Small intestine (tissue), 7 donors: Measurements from ENCODE around the gene PLRG1. TPM values are rescaled to one million over a fixed set of nuclear protein-coding genes. Genes with fewer than 3 reads are reported as not detected.

ENCODE experiments used
- DNase-seq, 2 donors: peaks; one replicate each; pipeline versions ENCODE4 v3.0.0 to v3.0.0-alpha.2; 2013
- FAIRE-seq: peaks from 2 replicates; lab custom pipeline; 2012; peaks lifted over from hg19 to GRCh38; lab: Jason Lieb, UNC
- H3K27ac ChIP-seq, 3 donors: one replicate each; pipeline ENCODE4 v1.5.1; 2013; ENCODE audit warnings: low read length in 2 of 3, mild to moderate bottlenecking in 2 of 3, control low read depth in 1 of 3, inconsistent platforms in 1 of 3, low read depth in 1 of 3, moderate library complexity in 1 of 3
- H3K27me3 ChIP-seq, 3 donors: one replicate each; pipeline ENCODE4 v1.6.1; 2013; ENCODE audit warnings: low read length in 3 of 3, inconsistent platforms in 1 of 3; ENCODE audit not compliant: control insufficient read depth in 3 of 3, insufficient read depth in 3 of 3
- H3K36me3 ChIP-seq, 3 donors: one replicate each; pipeline ENCODE4 v1.6.1; 2013; ENCODE audit warnings: low read length in 3 of 3, inconsistent platforms in 1 of 3, low read depth in 1 of 3, mild to moderate bottlenecking in 1 of 3, moderate library complexity in 1 of 3; ENCODE audit not compliant: control insufficient read depth in 3 of 3, insufficient read depth in 2 of 3
- H3K4me1 ChIP-seq, 3 donors: one replicate each; pipeline ENCODE4 v1.6.1; 2013; ENCODE audit warnings: low read length in 2 of 3, inconsistent platforms in 1 of 3, low read depth in 1 of 3, mild to moderate bottlenecking in 1 of 3, moderate library complexity in 1 of 3; ENCODE audit not compliant: control insufficient read depth in 3 of 3, insufficient read depth in 2 of 3
- H3K4me3 ChIP-seq, 3 donors: one replicate each; pipeline ENCODE4 v1.5.1; 2013; ENCODE audit warnings: low read length in 3 of 3, control low read depth in 1 of 3, inconsistent platforms in 1 of 3, low read depth in 1 of 3, mild to moderate bottlenecking in 1 of 3, moderate library complexity in 1 of 3
- H3K9me3 ChIP-seq, 2 donors: one replicate each; pipeline ENCODE4 v1.6.1; 2013; ENCODE audit warnings: low read depth in 1 of 2, low read length in 1 of 2; ENCODE audit not compliant: control insufficient read depth in 2 of 2, insufficient read depth in 1 of 2
- WGBS, 3 donors: extraction: QIAGEN DNeasy Blood & Tissue Kit; methylation state at CpG; one replicate each; pipeline ENCODE4 v1.1.7; 2013; 5-methylcytosine and 5-hydroxymethylcytosine counted together
- polyA plus RNA-seq, 4 donors: library from polyadenylated mRNA; stranded (reverse) in 3 of 4; unstranded in 1 of 4; fragments of 200-250 nt in 3 of 4; fragments of 120-200 nt in 1 of 4; gene quantifications; one replicate each; pipeline versions ENCODE4 v1.2.1 to v1.2.3, GENCODE V29; 2013
- donor health status: healthy with polysubstance abuse.
- donor health status: control.
- donor health status: control.
- donor health status: Bipolar disorder and iron deficiency.
- donor health status: healthy.

Gene PLRG1
- polyA plus RNA-seq, 4 donors = 41.8 to 77.2 (median 45.7) TPM

DNA sequence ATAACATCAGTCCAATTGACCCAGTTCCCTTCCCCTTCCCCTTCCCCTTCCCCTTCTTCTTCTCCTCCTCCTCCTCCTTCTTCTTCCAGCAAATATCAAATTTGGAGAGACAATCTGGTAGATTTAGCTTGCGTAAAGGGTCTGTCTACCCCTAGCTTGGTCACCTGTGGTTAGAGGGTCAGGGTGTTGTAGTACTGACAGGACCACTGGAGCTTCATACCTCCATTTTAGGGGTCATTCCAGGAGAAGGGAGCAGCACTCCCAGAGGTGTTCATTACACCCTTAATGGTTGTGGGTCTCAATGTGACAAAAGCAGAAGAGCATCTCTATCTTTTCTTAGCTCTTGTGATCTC is 8.9 kb upstream of the PLRG1 start:
- Histone ChIP-seq H3K9me3 (no peaks in the 10 kb centered on the region), H3K27ac (no peak overlapping the region), H3K36me3 (no peaks in the 10 kb centered on the region), H3K4me1 (peaks cover 0 to 12% (median 0%) of the 10 kb centered on the region in 3 donors), H3K27me3 (no peaks in the 10 kb centered on the region), H3K4me3 (no peak overlapping the region)
- FAIRE-seq = no peak
- WGBS, 3 donors = 93 to 100% (median 95%) methylated on average over 1 of the region's 1 CpG
- no peak for DNase-seq

GRCh38 chr4:154551872-154552686 is 1.9 kb upstream of the PLRG1 start:
- DNase-seq (peak; percentile 84 to 85), FAIRE-seq (peak; percentile 78)
- Histone ChIP-seq H3K4me1 (peaks cover 2 to 13% (median 4%) of the 10 kb centered on the region in 3 donors), H3K4me3 (no peak overlapping the region), H3K9me3 (no peaks in the 10 kb centered on the region), H3K27me3 (no peaks in the 10 kb centered on the region), H3K36me3 (no peaks in the 10 kb centered on the region), H3K27ac (no peak overlapping the region)
- WGBS, 3 donors = 19 to 21% (median 19%) methylated on average over 6 of the region's 6 CpGs

- 94 to 98% (median 94%) methylated on average over 4 of the region's 4 CpGs for WGBS, 3 donors
- H3K4me3 ChIP-seq = no peak overlapping the region
- DNase-seq (no peak), FAIRE-seq (no peak)
- peaks cover 0 to 2% of the 10 kb centered on the region in 2 donors for H3K9me3 ChIP-seq
- H3K27ac ChIP-seq = no peak overlapping the region
- peaks cover 2 to 10% (median 4%) of the 10 kb centered on the region in 3 donors for H3K4me1 ChIP-seq
- peaks cover 5 to 14% (median 9%) of the 10 kb centered on the region in 3 donors for H3K36me3 ChIP-seq
- no peaks in the 10 kb centered on the region for H3K27me3 ChIP-seq
Measured at GRCh38 chr4:154545689-154546088, 4.5 kb downstream of the PLRG1 start.

GRCh38 chr4:154542271-154542879 is 7.8 kb downstream of the PLRG1 start:
- Histone ChIP-seq H3K27me3 (no peaks in the 10 kb centered on the region), H3K36me3 (peaks cover 5 to 18% (median 9%) of the 10 kb centered on the region in 3 donors), H3K4me1 (no peaks in the 10 kb centered on the region), H3K27ac (peak overlapping the region in 1 of 3 donors; percentile 20), H3K4me3 (no peak overlapping the region), H3K9me3 (peaks cover 0 to 2% of the 10 kb centered on the region in 2 donors)
- DNase-seq (peak; percentile 39 to 60), FAIRE-seq (peak; percentile 44)
- 64 to 84% (median 70%) methylated on average over 4 of the region's 4 CpGs for WGBS, 3 donors

GRCh38 chr4:154534296-154534695 is 15.9 kb downstream of the PLRG1 start:
- H3K4me1 ChIP-seq = no peaks in the 10 kb centered on the region
- FAIRE-seq (no peak), DNase-seq (no peak)
- no peaks in the 10 kb centered on the region for H3K9me3 ChIP-seq
- H3K4me3 ChIP-seq = no peak overlapping the region
- H3K27me3 ChIP-seq = no peaks in the 10 kb centered on the region
- 83 to 88% (median 88%) methylated on average over 1 of the region's 1 CpG for WGBS, 3 donors
- peaks cover 0 to 5% (median 0%) of the 10 kb centered on the region in 3 donors for H3K36me3 ChIP-seq
- H3K27ac ChIP-seq = no peak overlapping the region

DNA sequence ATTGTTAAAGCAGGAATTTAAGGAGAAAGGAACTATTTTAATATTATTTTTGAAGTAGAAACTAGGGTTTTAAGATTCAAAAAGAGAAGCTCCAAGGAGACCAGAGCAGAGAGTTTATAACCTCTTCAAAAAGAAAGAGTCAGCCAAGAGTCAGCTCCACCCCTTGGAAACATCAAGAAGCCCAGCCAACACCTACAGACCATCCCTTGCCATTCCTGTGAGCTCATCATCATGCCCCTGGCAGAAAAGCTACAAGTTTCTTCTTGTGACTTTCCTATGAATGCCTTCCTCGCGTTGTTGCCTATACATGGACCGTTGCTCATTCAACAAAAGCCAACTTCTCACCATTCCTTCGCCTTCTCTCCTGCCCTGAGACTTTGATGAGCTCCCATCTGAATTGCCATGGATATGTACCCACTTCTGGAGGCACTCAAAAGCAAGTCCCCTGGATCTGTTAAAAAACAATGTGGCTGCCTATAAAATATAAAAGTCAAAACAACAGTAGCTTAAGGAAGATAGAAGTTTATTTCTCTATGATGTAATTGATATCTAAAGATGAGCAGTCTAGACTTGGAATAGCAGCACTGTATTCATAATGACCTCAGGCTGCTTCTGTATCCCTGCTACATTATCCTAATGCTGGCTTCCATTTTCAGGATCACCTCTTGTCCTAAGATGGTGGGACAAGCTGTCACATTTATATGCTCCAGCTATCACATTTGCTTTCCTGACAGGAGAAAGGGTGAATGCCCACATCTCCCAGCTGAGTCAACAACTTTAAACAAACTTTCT is 20.3 kb downstream of the PLRG1 start:
- no peak for FAIRE-seq
- Histone ChIP-seq H3K27ac (no peak overlapping the region), H3K36me3 (no peaks in the 10 kb centered on the region), H3K4me1 (no peaks in the 10 kb centered on the region), H3K27me3 (no peaks in the 10 kb centered on the region), H3K9me3 (no peaks in the 10 kb centered on the region), H3K4me3 (no peak overlapping the region)
- 84 to 95% (median 89%) methylated on average over 4 of the region's 4 CpGs for WGBS, 3 donors
- DNase-seq = no peak

GRCh38 chr4:154528869-154529268 is 21.3 kb downstream of the PLRG1 start:
- H3K27me3 ChIP-seq = no peaks in the 10 kb centered on the region
- no peak overlapping the region for H3K27ac ChIP-seq
- H3K9me3 ChIP-seq = no peaks in the 10 kb centered on the region
- H3K36me3 ChIP-seq = no peaks in the 10 kb centered on the region
- H3K4me3 ChIP-seq = no peak overlapping the region
- H3K4me1 ChIP-seq = no peaks in the 10 kb centered on the region
- FAIRE-seq (no peak), DNase-seq (peak in 1 of 2 donors; percentile 10)
- 7 to 41% (median 20%) methylated on average over 2 of the region's 2 CpGs for WGBS, 3 donors

- DNase-seq (no peak), FAIRE-seq (no peak)
- no peaks in the 10 kb centered on the region for H3K27me3 ChIP-seq
- WGBS, 3 donors = 80 to 85% (median 81%) methylated on average over 4 of the region's 4 CpGs
- H3K4me1 ChIP-seq = no peaks in the 10 kb centered on the region
- H3K36me3 ChIP-seq = no peaks in the 10 kb centered on the region
- no peaks in the 10 kb centered on the region for H3K9me3 ChIP-seq
- no peak overlapping the region for H3K27ac ChIP-seq
- H3K4me3 ChIP-seq = no peak overlapping the region
Measured at GRCh38 chr4:154527308-154527707, 22.9 kb downstream of the PLRG1 start.
